T-cell (primary cell): ENCODE measurements around the gene CYP26B1. TPM values are rescaled to one million over a fixed set of nuclear protein-coding genes. Genes with fewer than 3 reads are reported as not detected.
A peak's percentile ranks its signal among the peaks of the same experiment; 100 is the strongest.

Experiments used
- ATAC-seq, 4 experiments: fragments of 200-7000 bp in 3 of 4; fragments of 150-1000 bp in 1 of 4; cut with Tn5 transposase; replicated peaks in 1 of 4; 1 replicate in 3 of 4; 2 replicates in 1 of 4; pipeline ENCODE4 v1.10.0; 2021; ENCODE audit warnings: moderate library complexity in 3 of 4, mild to moderate bottlenecking in 2 of 4, moderate number of reproducible peaks in 1 of 4
- CTCF ChIA-PET, 2 donors: fragments of 300-600 bp; sonication (Branson Sonifier 250); formaldehyde crosslinking; loops; one replicate each; lab custom pipeline; 2022; ENCODE audit warnings: antibody characterized with exemption in 2 of 2; lab: Charles Lee
- POLR2A ChIA-PET, 2 donors: fragments of 300-600 bp; sonication (Branson Sonifier 250); formaldehyde crosslinking; loops; one replicate each; lab custom pipeline; 2022; ENCODE audit warnings: antibody characterized with exemption in 2 of 2; lab: Charles Lee
- DNase-seq, 35 experiments: peaks; one replicate each; pipeline versions ENCODE4 v3.0.0 to v3.0.0-alpha.2; 2013 to 2023
- H3K27ac ChIP-seq: one replicate; pipeline ENCODE4 v1.5.1; 2013; ENCODE audit warnings: low read length
- H3K27me3 ChIP-seq, 2 experiments: replicated peaks in 1 of 2; 1 replicate in 1 of 2; 2 replicates in 1 of 2; pipeline versions ENCODE4 v1.6.1 to v1.7.0; 2013; ENCODE audit warnings: low read length in 1 of 2, mixed read lengths in 1 of 2; ENCODE audit not compliant: control insufficient read depth in 2 of 2, insufficient read depth in 2 of 2; ENCODE audit errors: extremely low read depth in 1 of 2
- H3K36me3 ChIP-seq, 2 donors: 1 replicate in 1 of 2; 2 replicates in 1 of 2; pipeline versions ENCODE4 v1.6.1 to v1.7.0; 2013; ENCODE audit warnings: low read length in 1 of 2; ENCODE audit not compliant: control insufficient read depth in 2 of 2, insufficient read depth in 1 of 2; ENCODE audit errors: extremely low read depth in 1 of 2
- H3K4me1 ChIP-seq, 2 experiments: 1 replicate in 1 of 2; 2 replicates in 1 of 2; pipeline versions ENCODE4 v1.6.1 to v1.7.0; 2013; ENCODE audit warnings: low read length in 2 of 2, mixed read lengths in 1 of 2; ENCODE audit not compliant: insufficient read depth in 2 of 2, control insufficient read depth in 1 of 2; ENCODE audit errors: extremely low read depth in 1 of 2
- H3K4me3 ChIP-seq, 2 donors: 1 replicate in 1 of 2; 2 replicates in 1 of 2; pipeline versions ENCODE4 v1.5.1 to v1.7.0; 2013; ENCODE audit warnings: mild to moderate bottlenecking in 2 of 2, low read length in 1 of 2, moderate library complexity in 1 of 2; ENCODE audit not compliant: control insufficient read depth in 1 of 2; ENCODE audit errors: extremely low read depth in 1 of 2
- H3K9me3 ChIP-seq: 2 replicates; pipeline ENCODE4 v1.7.0; 2013
- H3K27ac Mint-ChIP-seq, 2 donors: one replicate each; pipeline ENCODE4 v1.8.0; 2020 to 2021; ENCODE audit warnings: mild to moderate bottlenecking in 2 of 2, mixed read lengths in 2 of 2
- H3K27me3 Mint-ChIP-seq, 2 donors: one replicate each; pipeline ENCODE4 v1.8.0; 2021 to 2022; ENCODE audit warnings: mixed read lengths in 2 of 2
- H3K36me3 Mint-ChIP-seq: one replicate; pipeline ENCODE4 v1.8.0; 2021; ENCODE audit warnings: mixed read lengths
- H3K4me1 Mint-ChIP-seq, 3 donors: one replicate each; pipeline ENCODE4 v1.8.0; 2020 to 2022; ENCODE audit warnings: mixed read lengths in 3 of 3, mild to moderate bottlenecking in 1 of 3
- H3K4me3 Mint-ChIP-seq, 3 donors: one replicate each; pipeline ENCODE4 v1.8.0; 2020 to 2022; ENCODE audit warnings: mild to moderate bottlenecking in 3 of 3, mixed read lengths in 3 of 3, moderate library complexity in 3 of 3
- H3K9me3 Mint-ChIP-seq, 3 donors: one replicate each; pipeline ENCODE4 v1.8.0; 2020 to 2022; ENCODE audit warnings: mixed read lengths in 3 of 3
- WGBS: methylation state at CpG from one replicate; pipeline ENCODE4 v1.1.5; 2013; ENCODE audit warnings: missing lambda C conversion rate; ENCODE audit not compliant: insufficient coverage; 5-methylcytosine and 5-hydroxymethylcytosine counted together
- total RNA-seq, 35 experiments: library from RNA in 6 of 35; stranded (reverse) in 6 of 35; fragments of 120-200 nt in 1 of 35; gene quantifications; one replicate each; pipeline versions ENCODE4 v1.2.1 to v1.2.4 and lab custom pipeline; 2013 to 2026

Gene CYP26B1, protein sequence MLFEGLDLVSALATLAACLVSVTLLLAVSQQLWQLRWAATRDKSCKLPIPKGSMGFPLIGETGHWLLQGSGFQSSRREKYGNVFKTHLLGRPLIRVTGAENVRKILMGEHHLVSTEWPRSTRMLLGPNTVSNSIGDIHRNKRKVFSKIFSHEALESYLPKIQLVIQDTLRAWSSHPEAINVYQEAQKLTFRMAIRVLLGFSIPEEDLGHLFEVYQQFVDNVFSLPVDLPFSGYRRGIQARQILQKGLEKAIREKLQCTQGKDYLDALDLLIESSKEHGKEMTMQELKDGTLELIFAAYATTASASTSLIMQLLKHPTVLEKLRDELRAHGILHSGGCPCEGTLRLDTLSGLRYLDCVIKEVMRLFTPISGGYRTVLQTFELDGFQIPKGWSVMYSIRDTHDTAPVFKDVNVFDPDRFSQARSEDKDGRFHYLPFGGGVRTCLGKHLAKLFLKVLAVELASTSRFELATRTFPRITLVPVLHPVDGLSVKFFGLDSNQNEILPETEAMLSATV
- under 1 TPM in 1 of 5 donors, not detected in 4; 0.06 TPM for total RNA-seq
- not detected for total RNA-seq (2013)
- 0 to 0.25 (median 0) reads per million in 29 experiments for total RNA-seq (lab: John Stamatoyannopoulos, UW)

DNA sequence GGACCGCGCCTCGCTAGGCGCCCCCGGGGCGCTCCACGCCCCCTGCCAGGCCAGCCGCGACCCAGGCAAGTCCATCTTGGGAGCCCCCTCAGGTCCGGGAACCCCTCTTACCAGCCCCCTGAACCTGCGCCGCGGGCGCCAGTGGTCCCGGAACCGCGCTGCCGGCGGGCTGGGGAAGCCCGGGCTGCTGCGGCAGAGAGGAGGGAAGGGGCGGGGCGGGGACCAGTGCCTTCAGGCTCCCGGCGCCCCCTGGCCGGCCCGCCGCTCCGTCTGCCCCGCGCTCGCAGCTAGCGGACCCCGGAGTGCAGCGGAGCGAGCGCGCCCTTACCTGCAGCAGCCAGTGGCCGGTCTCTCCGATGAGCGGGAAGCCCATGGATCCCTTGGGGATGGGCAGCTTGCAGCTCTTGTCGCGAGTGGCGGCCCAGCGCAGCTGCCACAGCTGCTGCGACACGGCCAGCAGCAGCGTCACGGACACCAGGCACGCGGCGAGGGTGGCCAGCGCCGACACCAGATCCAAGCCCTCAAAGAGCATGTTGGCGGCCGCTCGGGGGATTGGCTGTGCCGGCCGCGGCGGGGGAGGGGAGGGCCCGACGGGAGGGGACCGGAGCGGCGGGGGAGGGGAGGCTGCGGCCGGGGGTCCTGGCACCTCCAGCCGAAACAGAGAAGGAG is at the start of gene CYP26B1:
Gene CYP26B1 (minus strand): TSS at position 560 of the 669 bp plus-strand sequence. CDS start 28 bp downstream, at position 532.
- 7% methylated on average over 55 of the region's 69 CpGs for WGBS
- Histone ChIP-seq H3K4me3 (peak within 1 kb of the TSS; percentile 19 to 27), H3K9me3 (no peaks in the 10 kb centered on the region), H3K36me3 (no peaks in the 10 kb centered on the region), H3K4me1 (peaks cover 3 to 64% of the 10 kb centered on the region in 2 experiments), H3K27ac (no peak within 1 kb of the TSS), H3K27me3 (peaks cover 6 to 92% of the 10 kb centered on the region in 2 experiments)
- Mint-ChIP-seq H3K27ac (peak within 1 kb of the TSS in 1 of 2 donors; percentile 15), H3K9me3 (no peaks in the 10 kb centered on the region), H3K4me3 (peak within 1 kb of the TSS; percentile 75 to 93 (median 77)), H3K36me3 (no peaks in the 10 kb centered on the region), H3K4me1 (peaks cover 42 to 53% (median 48%) of the 10 kb centered on the region in 3 donors), H3K27me3 (peaks cover 57 to 76% of the 10 kb centered on the region in 2 donors)
- POLR2A ChIA-PET: no interaction called here
- CTCF ChIA-PET: interaction anchor here in 1 of 2 donors (0.5 to 1.0 kb wide), 2 partner anchors 10 to 847 kb away, joined by 3 to 14 read pairs; no protein-coding TSS in a partner anchor
- ATAC-seq (no peak), DNase-seq (peak in 2 of 35 experiments; percentile 0 to 23)

DNA sequence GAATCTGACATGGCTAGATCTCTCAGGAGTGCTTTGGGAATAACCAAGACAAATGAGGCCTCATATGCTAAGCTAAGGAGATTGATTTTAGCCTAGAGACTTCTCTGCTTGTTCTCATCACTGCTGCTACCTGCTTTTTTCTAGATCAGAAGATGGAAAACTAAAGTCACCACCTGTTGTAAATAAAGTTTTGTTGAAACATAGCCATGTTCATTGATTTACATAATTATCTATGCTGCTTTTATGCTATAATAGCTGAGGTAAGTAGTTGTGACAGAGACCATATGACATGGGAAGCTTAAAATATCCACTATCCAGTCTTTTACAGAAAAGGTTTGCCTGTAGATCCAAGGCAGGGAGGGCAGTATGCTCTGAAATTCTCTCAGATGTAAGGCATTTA is 46.1 kb upstream of the CYP26B1 start:
- Histone ChIP-seq H3K4me3 (no peak overlapping the region), H3K36me3 (no peaks in the 10 kb centered on the region), H3K27me3 (no peaks in the 10 kb centered on the region), H3K9me3 (no peaks in the 10 kb centered on the region), H3K4me1 (no peaks in the 10 kb centered on the region), H3K27ac (no peak overlapping the region)
- Mint-ChIP-seq H3K27ac (no peak overlapping the region), H3K9me3 (peaks cover 0 to 5% (median 0%) of the 10 kb centered on the region in 3 donors), H3K36me3 (peaks cover 23% of the 10 kb centered on the region), H3K27me3 (no peaks in the 10 kb centered on the region), H3K4me3 (no peak overlapping the region), H3K4me1 (no peaks in the 10 kb centered on the region)
- no peak for ATAC-seq
- ChIA-PET CTCF (no interaction called here), POLR2A (no interaction called here)
- DNase-seq: no peak

DNA sequence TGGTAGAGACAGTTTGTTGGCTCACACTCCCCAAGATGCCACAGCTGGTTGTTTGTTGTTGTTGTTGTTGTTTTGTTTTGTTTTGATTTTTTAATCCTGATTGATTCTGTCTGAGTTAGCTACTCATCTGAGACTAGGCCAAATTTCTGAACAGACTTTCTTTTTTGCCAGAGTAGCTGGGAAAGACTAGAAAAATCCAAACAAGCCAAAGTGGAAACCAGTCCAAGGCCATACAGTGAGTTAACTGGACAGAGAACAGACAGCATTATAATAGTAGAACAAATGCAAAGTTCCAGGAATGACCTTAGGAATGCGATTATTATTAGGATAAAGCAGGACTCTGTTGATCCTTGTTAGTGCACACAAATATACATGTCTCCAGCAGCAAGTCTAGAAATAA is 43.8 kb upstream of the CYP26B1 start:
- Mint-ChIP-seq H3K27ac (no peak overlapping the region), H3K4me1 (no peaks in the 10 kb centered on the region), H3K9me3 (peaks cover 0 to 5% (median 0%) of the 10 kb centered on the region in 3 donors), H3K27me3 (no peaks in the 10 kb centered on the region), H3K4me3 (no peak overlapping the region), H3K36me3 (peaks cover 31% of the 10 kb centered on the region)
- ATAC-seq: no peak
- no peaks in the 10 kb centered on the region for H3K9me3 ChIP-seq
- no peak overlapping the region for H3K27ac ChIP-seq
- no peaks in the 10 kb centered on the region for H3K27me3 ChIP-seq
- ChIA-PET CTCF (no interaction called here), POLR2A (no interaction called here)
- H3K36me3 ChIP-seq: no peaks in the 10 kb centered on the region
- no peak overlapping the region for H3K4me3 ChIP-seq
- no peaks in the 10 kb centered on the region for H3K4me1 ChIP-seq
- WGBS: no CpG with 5 or more reads among the region's 1 CpG
- no peak for DNase-seq

DNA sequence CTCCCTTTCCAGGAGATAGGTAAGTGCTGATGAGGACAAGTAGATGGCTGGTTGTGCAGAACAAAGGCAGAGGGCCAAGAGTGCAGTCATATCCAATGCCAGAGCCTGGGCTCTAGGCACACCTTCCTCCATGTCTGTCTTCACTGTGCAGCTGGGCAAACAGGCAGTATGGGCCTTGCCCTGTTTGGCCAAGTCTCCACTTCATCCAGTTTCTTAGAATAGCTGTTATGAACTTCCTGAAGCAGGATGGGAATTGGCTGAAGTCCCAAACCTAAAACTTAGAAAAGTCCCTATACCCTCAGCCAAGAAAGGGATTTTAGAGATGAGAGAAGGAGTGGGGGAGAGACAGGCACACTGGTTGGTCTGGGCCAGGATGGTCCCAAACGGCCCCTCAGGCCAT is 37.5 kb upstream of the CYP26B1 start:
- ATAC-seq: no peak
- WGBS: no CpG with 5 or more reads among the region's 1 CpG
- H3K4me3 Mint-ChIP-seq: no peak overlapping the region
- Histone ChIP-seq H3K4me3 (no peak overlapping the region), H3K27ac (no peak overlapping the region), H3K4me1 (no peaks in the 10 kb centered on the region), H3K9me3 (no peaks in the 10 kb centered on the region), H3K36me3 (no peaks in the 10 kb centered on the region), H3K27me3 (no peaks in the 10 kb centered on the region)
- no peaks in the 10 kb centered on the region for H3K27me3 Mint-ChIP-seq
- POLR2A ChIA-PET: no interaction called here
- no peaks in the 10 kb centered on the region for H3K4me1 Mint-ChIP-seq
- peaks cover 0 to 2% (median 0%) of the 10 kb centered on the region in 3 donors for H3K9me3 Mint-ChIP-seq
- H3K27ac Mint-ChIP-seq: no peak overlapping the region
- CTCF ChIA-PET: no interaction called here
- peaks cover 34% of the 10 kb centered on the region for H3K36me3 Mint-ChIP-seq
- no peak for DNase-seq

DNA sequence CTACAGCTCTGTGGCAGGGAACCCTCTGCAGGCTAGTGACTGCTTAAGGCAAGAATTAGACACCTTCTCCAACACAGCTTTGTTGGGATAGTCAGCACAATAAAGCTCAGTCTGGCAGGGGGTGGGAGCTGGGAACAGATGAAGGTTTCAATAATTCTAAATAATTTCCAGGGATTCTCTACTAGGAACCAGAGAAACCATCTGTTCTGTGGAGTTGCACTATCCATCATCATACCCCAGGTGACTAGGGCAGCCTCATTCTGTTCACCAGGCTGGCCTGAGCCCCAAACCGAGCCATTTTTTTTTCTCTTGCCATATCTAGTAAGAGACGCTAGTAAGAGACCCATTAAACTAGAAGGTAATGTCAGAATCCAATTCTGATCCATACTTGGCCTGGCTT is 35.8 kb upstream of the CYP26B1 start:
- H3K36me3 Mint-ChIP-seq: peaks cover 42% of the 10 kb centered on the region
- CTCF ChIA-PET: interaction anchor here in 1 of 2 donors (0.6 kb wide), 1 partner anchor 31 kb away, joined by 3 read pairs; no protein-coding TSS in a partner anchor
- POLR2A ChIA-PET: no interaction called here
- Histone ChIP-seq H3K36me3 (peaks cover 0 to 4% of the 10 kb centered on the region in 2 donors), H3K27me3 (no peaks in the 10 kb centered on the region), H3K27ac (no peak overlapping the region), H3K9me3 (no peaks in the 10 kb centered on the region), H3K4me3 (no peak overlapping the region), H3K4me1 (no peaks in the 10 kb centered on the region)
- WGBS: 84% methylated on average over 2 of the region's 2 CpGs
- no peak overlapping the region for H3K4me3 Mint-ChIP-seq
- no peak for DNase-seq
- H3K9me3 Mint-ChIP-seq: peaks cover 0 to 2% (median 0%) of the 10 kb centered on the region in 3 donors
- no peaks in the 10 kb centered on the region for H3K27me3 Mint-ChIP-seq
- ATAC-seq: no peak
- no peak overlapping the region for H3K27ac Mint-ChIP-seq
- H3K4me1 Mint-ChIP-seq: no peaks in the 10 kb centered on the region

DNA sequence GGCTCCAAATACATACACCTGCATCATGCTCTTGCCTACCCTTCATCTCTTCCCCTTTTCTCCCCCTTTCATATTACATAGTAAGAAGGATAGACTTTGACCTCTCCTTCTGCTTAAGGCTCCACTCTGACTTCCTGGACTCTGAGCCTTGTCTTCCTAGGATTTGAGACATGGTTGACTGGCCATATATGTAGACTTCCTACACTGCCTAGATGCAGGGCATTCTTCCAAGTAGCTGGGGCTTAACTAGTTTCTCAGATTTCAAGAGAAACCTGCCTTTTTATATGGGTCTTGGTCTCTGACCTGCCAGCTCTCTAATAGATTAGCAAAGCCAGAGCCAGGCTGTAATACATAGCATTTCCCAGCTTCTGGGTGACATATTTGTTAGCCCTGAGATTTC is 35.4 kb upstream of the CYP26B1 start:
- ChIA-PET CTCF (interaction anchor here in 1 of 2 donors (0.6 kb wide), 1 partner anchor 30 kb away, joined by 3 read pairs; no protein-coding TSS in a partner anchor), POLR2A (no interaction called here)
- ATAC-seq (no peak), DNase-seq (no peak)
- Histone ChIP-seq H3K27me3 (no peaks in the 10 kb centered on the region), H3K4me3 (no peak overlapping the region), H3K36me3 (peaks cover 0 to 4% of the 10 kb centered on the region in 2 donors), H3K27ac (no peak overlapping the region), H3K4me1 (no peaks in the 10 kb centered on the region), H3K9me3 (no peaks in the 10 kb centered on the region)
- H3K27me3 Mint-ChIP-seq: no peaks in the 10 kb centered on the region
- no peaks in the 10 kb centered on the region for H3K4me1 Mint-ChIP-seq
- no peak overlapping the region for H3K4me3 Mint-ChIP-seq
- peaks cover 0 to 2% (median 0%) of the 10 kb centered on the region in 3 donors for H3K9me3 Mint-ChIP-seq
- no peak overlapping the region for H3K27ac Mint-ChIP-seq
- peaks cover 44% of the 10 kb centered on the region for H3K36me3 Mint-ChIP-seq
